Measurements from ENCODE around the gene ACTBL2.
"Not testable (repeated sequence)": the region's sequence is repeated elsewhere in the genome, so short reads cannot be mapped to it uniquely, and the experiment has no call there.

ACTBL2 gene

DNA sequence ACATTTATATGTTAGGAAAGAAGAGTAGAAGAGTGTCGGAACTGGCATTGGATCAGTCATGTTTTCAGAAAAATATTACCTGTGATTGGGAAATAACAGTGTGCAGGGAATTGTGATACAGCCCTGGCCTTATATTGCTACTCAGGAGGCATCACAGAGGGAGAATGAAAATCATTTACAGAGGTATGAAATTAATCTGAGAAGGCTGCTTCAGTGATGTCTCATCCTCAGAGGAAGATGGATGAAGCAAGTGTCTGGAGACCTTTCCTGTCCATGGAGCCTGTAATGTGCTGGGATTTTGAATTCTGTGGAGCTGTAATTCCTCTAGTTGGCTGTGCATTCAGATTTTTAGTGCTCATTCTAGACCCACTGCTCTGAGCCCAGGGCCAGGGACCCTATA, 3.8 kb downstream of the ACTBL2 start:
- TF ChIP-seq, protein P1, sequence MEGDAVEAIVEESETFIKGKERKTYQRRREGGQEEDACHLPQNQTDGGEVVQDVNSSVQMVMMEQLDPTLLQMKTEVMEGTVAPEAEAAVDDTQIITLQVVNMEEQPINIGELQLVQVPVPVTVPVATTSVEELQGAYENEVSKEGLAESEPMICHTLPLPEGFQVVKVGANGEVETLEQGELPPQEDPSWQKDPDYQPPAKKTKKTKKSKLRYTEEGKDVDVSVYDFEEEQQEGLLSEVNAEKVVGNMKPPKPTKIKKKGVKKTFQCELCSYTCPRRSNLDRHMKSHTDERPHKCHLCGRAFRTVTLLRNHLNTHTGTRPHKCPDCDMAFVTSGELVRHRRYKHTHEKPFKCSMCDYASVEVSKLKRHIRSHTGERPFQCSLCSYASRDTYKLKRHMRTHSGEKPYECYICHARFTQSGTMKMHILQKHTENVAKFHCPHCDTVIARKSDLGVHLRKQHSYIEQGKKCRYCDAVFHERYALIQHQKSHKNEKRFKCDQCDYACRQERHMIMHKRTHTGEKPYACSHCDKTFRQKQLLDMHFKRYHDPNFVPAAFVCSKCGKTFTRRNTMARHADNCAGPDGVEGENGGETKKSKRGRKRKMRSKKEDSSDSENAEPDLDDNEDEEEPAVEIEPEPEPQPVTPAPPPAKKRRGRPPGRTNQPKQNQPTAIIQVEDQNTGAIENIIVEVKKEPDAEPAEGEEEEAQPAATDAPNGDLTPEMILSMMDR (IDR thresholded peaks at IDR 0.05; ENCODE audit: borderline replicate concordance, control extremely low read depth, extremely low read depth, insufficient read depth, missing control alignments), result no peak
- in situ Hi-C loops (cut with MboI; ENCODE audit: low sequenced_read_pairs, unreplicated experiment), result no loop called here
- DNase-seq (ENCODE audit: low spot score), result no peak

DNA sequence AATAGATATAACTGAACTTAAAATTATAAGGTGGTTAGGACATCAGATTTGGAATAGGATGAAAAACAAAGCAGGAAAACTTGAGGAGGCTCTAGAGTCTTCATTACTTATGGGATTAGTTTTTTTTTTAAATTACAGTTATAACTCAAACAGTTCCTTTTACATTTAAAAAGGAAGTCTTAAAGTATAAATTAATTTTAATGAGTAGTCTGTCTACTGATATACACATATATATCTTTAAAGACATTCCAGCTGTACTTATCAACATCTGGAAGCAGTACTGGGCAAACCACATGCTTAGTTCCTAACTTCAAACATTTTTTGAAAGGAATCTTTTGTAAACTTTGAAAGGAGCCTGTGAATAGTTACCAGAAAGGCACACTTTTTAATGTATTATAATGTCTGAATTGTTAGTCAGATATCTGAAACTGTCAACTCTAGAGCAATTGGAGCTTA, 6.0 kb downstream of the ACTBL2 start:
- TF ChIP-seq, protein P1 (IDR thresholded peaks at IDR 0.05; ENCODE audit: borderline replicate concordance, control extremely low read depth, extremely low read depth, insufficient read depth, missing control alignments), result no peak
- in situ Hi-C loops (cut with MboI; ENCODE audit: low sequenced_read_pairs, unreplicated experiment), result no loop called here
- no peak for DNase-seq (ENCODE audit: low spot score)

DNA sequence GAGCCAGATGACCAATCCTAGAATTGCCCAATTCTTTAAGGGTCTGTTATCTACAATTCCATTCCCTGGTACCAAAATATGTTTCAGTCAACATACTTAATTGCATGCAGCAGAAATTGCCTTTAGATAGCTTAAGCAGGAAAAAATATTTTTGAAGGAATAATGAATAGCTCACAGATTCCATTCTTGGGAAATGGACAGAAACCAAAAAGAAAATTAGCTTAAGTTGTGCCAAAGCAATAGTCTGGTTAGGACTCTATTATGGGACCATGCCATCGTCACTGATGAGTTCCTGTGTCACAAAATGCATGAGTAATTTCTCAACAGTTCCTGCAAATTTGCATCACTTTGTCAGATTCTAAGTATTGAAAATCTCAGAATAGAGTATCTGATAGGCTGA, 12.3 kb downstream of the ACTBL2 start:
- in situ Hi-C loops (cut with MboI; ENCODE audit: low sequenced_read_pairs, unreplicated experiment), result no loop called here
- TF ChIP-seq, protein P1 (IDR thresholded peaks at IDR 0.05; ENCODE audit: borderline replicate concordance, control extremely low read depth, extremely low read depth, insufficient read depth, missing control alignments), result no peak
- DNase-seq (ENCODE audit: low spot score), result no peak

DNA sequence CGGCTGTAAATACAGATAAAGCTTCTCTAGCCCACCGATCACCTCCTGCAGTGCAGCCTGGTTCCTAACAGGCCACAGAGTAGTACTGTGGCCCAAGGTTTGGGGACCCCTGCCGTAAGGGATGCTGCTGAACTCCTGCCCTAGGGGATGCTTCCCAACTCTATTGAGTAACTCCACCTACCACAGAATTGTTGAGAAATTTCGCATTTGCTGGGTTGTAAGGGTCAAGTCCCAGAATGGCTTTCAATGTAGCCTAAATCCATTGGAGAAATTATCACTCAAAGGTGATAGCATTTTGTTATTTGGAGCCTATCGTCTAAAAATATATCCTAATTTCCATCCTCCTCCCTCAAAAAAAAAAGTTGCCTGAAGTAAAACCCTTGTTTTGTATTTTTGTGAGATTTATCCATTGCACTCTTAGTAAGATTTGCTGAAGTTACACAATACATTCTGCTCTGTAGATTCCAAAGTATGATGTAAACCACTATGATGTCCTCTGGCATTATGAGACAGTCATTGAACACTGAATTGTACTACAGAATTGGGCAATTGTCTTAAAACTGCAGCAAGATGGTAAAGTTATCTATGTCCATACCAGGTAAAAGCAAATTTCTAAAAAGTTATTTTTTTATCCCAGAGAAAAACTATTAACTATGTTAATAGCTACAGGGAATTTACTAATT, 14.0 kb downstream of the ACTBL2 start:
- in situ Hi-C loops (cut with MboI; ENCODE audit: low sequenced_read_pairs, unreplicated experiment), result no loop called here
- DNase-seq (ENCODE audit: low spot score), result no peak
- TF ChIP-seq, protein P1 (IDR thresholded peaks at IDR 0.05; ENCODE audit: borderline replicate concordance, control extremely low read depth, extremely low read depth, insufficient read depth, missing control alignments), result no peak

DNA sequence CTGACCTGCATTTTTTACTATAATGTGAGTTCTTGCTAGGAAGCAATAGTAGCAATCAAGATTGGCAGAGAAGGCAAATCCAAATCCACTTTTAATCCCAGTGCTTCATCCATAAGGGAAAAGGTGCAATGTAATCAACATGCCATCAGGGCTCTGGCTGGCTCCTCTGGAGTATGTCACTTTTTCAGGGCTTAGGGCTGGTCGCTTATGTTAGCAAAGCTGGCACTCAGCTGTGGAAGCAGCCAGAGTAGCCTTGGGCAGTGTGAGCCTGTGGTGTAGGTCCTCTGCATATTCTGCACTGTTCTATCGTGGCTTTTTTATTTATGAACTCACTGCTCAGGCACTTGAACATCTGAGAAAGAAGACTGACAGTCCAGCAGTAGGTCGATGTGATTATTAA, 16.1 kb downstream of the ACTBL2 start:
- in situ Hi-C loops (cut with MboI; ENCODE audit: low sequenced_read_pairs, unreplicated experiment), result no loop called here
- DNase-seq (ENCODE audit: low spot score), result no peak

DNA sequence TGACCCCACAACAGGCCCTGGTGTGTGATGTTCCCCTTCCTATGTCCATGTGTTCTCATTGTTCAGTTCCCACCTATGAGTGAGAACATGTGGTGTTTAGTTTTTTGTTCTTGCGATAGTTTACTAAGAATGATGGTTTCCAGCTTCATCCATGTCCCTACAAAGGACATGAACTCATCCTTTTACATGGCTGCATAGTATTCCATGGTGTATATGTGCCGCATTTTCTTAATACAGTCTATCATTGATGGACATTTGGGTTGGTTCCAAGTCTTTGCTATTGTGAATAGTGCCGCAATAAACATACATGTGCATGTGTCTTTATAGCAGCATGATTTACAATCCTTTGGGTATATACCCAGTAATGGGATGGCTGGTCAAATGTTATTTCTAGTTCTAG, 22.6 kb downstream of the ACTBL2 start:
- in situ Hi-C loops (cut with MboI; ENCODE audit: low sequenced_read_pairs, unreplicated experiment), result not testable (repeated sequence)

More for the DNA sequence above, 16.1 kb downstream of the ACTBL2 start:
- TF ChIP-seq, protein P1 (IDR thresholded peaks at IDR 0.05; ENCODE audit: borderline replicate concordance, control extremely low read depth, extremely low read depth, insufficient read depth, missing control alignments), result no peak

DNA sequence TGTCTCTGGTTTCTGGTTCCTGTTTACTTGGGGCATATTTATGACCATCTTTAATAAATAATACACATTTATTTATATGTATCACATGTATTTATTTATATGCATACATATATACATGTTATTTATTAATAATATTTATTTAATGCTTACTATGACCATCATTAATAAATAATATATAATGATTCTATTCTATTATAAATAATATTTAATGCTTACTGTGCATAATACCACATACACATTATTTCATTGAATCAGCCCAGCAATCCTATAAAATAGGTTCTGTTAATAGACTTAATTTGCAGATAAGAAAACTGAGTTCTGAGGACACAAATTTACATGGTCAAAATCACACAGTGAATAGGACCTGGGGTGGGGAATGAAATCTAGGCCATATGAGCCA, 24.2 kb downstream of the ACTBL2 start:
- TF ChIP-seq, protein P1 (IDR thresholded peaks at IDR 0.05; ENCODE audit: borderline replicate concordance, control extremely low read depth, extremely low read depth, insufficient read depth, missing control alignments), result no peak
- in situ Hi-C loops (cut with MboI; ENCODE audit: low sequenced_read_pairs, unreplicated experiment), result no loop called here

More for the DNA sequence above, 22.6 kb downstream of the ACTBL2 start:
- DNase-seq (ENCODE audit: low spot score), result not testable (repeated sequence)

More for the DNA sequence above, 24.2 kb downstream of the ACTBL2 start:
- DNase-seq (ENCODE audit: low spot score), result no peak

Data from GM13976 (cell line).